ENCODE measurements around the gene STARD5. TPM values are rescaled to one million over a fixed set of nuclear protein-coding genes. Genes with fewer than 3 reads are reported as not detected.

Gene STARD5
- total and polyA plus RNA-seq, 8 donors = 3.8 to 6.6 (median 5.2) TPM

GRCh38 chr15:81346611-81347010, 22.7 kb upstream of the STARD5 start:
- no peak for ATAC-seq
- no peak overlapping the region for H3K4me3 ChIP-seq

GRCh38 chr15:81343371-81343770, 19.4 kb upstream of the STARD5 start:
- ATAC-seq (no peak), DNase-seq (no peak)
- no peak overlapping the region for H3K27ac ChIP-seq
- intact Hi-C loops (cut with DNase I) = no loop called here
- H3K9me3 ChIP-seq = no peaks in the 10 kb centered on the region
- no peak for TF ChIP-seq CTCF (IDR thresholded peaks at IDR 0.05)
- no peak overlapping the region for H3K4me3 ChIP-seq
- peaks cover 0 to 6% of the 10 kb centered on the region in 2 donors for H3K4me1 ChIP-seq
- no peaks in the 10 kb centered on the region for H3K27me3 ChIP-seq
- H3K36me3 ChIP-seq = no peaks in the 10 kb centered on the region

More at GRCh38 chr15:81346611-81347010, 22.7 kb upstream of the STARD5 start:
- no peaks in the 10 kb centered on the region for H3K27me3 ChIP-seq
- TF ChIP-seq CTCF (IDR thresholded peaks at IDR 0.05) = no peak
- H3K4me1 ChIP-seq = no peaks in the 10 kb centered on the region
- H3K9me3 ChIP-seq = no peaks in the 10 kb centered on the region
- H3K36me3 ChIP-seq = no peaks in the 10 kb centered on the region
- intact Hi-C loops (cut with DNase I) = no loop called here
- DNase-seq = no peak
- no peak overlapping the region for H3K27ac ChIP-seq

GRCh38 chr15:81341351-81341750, 17.4 kb upstream of the STARD5 start:
- Histone ChIP-seq H3K27ac (no peak overlapping the region), H3K4me1 (peaks cover 9 to 11% of the 10 kb centered on the region in 2 donors), H3K27me3 (no peaks in the 10 kb centered on the region), H3K9me3 (no peaks in the 10 kb centered on the region), H3K4me3 (no peak overlapping the region), H3K36me3 (no peaks in the 10 kb centered on the region)
- intact Hi-C loops (cut with DNase I) = no loop called here
- no peak for TF ChIP-seq CTCF (IDR thresholded peaks at IDR 0.05)
- ATAC-seq (no peak), DNase-seq (no peak)

GRCh38 chr15:81339851-81340250, 15.9 kb upstream of the STARD5 start:
- no peak for DNase-seq
- intact Hi-C loops (cut with DNase I) = loop anchor here in 1 of 2 donors (5.0 kb wide), 1 partner anchor 63 kb away; no protein-coding TSS in a partner anchor
- ATAC-seq = no peak
- H3K4me1 ChIP-seq = peaks cover 9 to 11% of the 10 kb centered on the region in 2 donors
- H3K4me3 ChIP-seq = no peak overlapping the region
- no peaks in the 10 kb centered on the region for H3K36me3 ChIP-seq
- H3K27me3 ChIP-seq = no peaks in the 10 kb centered on the region
- H3K9me3 ChIP-seq = no peaks in the 10 kb centered on the region
- no peak overlapping the region for H3K27ac ChIP-seq
- no peak for TF ChIP-seq CTCF (IDR thresholded peaks at IDR 0.05)

- H3K4me1 ChIP-seq = peaks cover 9 to 11% of the 10 kb centered on the region in 2 donors
- intact Hi-C loops (cut with DNase I) = loop anchor here in 1 of 2 donors (5.0 kb wide), 1 partner anchor 62 kb away; no protein-coding TSS in a partner anchor
- no peaks in the 10 kb centered on the region for H3K27me3 ChIP-seq
- no peaks in the 10 kb centered on the region for H3K36me3 ChIP-seq
- no peak overlapping the region for H3K27ac ChIP-seq
- DNase-seq (no peak), ATAC-seq (no peak)
- no peak for TF ChIP-seq CTCF (IDR thresholded peaks at IDR 0.05)
- no peaks in the 10 kb centered on the region for H3K9me3 ChIP-seq
- no peak overlapping the region for H3K4me3 ChIP-seq
These were observed 15.4 kb upstream of the STARD5 start for GRCh38 chr15:81339321-81339720.
